DMS 273 (cell line): Measurements from ENCODE around the gene PDGFC.
A peak's percentile ranks its signal among the peaks of the same experiment; 100 is the strongest.
"Not testable (repeated sequence)": the region's sequence is repeated elsewhere in the genome, so short reads cannot be mapped to it uniquely, and the experiment has no call there.

Source experiments
- DNase-seq: peaks from one replicate; lab custom pipeline; 2025; ENCODE audit not compliant: unreplicated experiment; lab: John Stamatoyannopoulos, UW

Gene PDGFC

DNA sequence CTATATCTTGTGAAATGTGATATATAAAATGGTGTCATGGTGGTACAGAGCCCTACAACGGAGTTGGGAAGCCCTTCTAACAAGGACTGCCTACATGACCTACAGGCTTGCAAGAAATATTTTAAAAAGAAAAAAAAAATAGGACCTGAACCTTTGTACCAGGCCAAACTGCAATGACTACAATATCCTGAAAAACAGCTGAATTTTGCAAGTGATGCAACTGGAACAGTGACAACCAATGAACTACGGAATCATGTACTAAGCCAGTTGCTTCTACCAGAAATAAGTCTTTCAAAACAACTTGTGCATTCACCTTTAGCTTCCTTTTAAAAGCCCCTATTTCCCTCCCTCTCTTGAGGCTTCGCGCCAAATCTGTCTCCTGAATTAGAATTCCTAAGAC, 58.4 kb downstream of the PDGFC start:
- DNase-seq: no peak

DNA sequence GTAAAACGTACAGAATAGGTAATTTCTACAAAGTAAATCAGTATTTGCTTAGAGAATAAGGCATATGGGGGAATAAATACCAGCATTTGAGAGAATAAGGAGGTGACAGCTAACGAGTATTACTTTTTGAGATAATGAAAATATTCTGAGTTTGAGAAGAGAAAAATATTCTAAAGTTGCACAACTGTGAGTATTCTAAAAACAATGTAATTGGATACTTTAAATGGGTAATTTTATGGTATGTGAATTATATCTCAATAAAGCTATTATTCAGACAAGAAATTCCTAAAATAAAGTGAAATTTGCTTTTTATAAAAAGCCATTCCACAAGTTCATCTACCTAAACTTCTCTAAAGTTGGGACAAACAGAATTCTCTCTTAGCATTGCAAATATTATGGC, 62.6 kb downstream of the PDGFC start:
- DNase-seq: no peak

DNA sequence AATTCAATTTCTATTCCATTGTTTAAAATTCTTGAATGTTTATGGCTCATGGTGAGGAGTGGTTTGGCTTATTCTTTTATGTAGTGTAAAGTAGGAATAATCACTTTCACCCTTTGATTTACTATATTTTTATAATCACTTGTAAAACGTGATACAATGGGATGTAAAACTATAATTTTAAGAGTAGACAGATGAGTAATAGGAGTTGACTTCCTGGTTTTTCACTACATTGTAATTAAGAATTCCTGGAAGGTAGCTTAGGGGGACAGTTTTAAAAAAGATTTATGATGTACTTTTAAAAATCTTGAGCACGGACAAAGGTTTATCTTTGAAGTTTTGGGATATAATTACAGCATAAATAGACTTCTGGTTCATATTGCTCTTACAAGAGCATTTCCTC, 65.3 kb downstream of the PDGFC start:
- no peak for DNase-seq

DNA sequence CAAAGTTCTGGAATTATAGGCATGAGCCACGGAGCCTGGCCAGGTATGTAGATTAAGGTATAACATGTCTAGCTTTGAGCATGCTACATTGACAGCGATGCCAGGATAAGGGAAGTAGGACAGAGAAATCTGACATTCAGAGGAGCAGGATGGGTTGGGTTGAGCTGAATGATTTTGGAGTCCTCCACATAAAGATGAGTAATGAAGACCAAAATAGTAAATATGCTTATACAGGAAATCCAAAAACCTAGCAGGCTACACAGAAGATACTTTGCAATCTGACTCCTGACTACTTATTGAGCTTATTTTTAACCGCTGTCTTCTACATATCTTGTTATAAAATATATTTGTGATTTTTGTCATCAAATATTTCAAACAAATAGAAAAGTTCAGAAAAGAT, 69.7 kb downstream of the PDGFC start:
- DNase-seq: no peak

DNA sequence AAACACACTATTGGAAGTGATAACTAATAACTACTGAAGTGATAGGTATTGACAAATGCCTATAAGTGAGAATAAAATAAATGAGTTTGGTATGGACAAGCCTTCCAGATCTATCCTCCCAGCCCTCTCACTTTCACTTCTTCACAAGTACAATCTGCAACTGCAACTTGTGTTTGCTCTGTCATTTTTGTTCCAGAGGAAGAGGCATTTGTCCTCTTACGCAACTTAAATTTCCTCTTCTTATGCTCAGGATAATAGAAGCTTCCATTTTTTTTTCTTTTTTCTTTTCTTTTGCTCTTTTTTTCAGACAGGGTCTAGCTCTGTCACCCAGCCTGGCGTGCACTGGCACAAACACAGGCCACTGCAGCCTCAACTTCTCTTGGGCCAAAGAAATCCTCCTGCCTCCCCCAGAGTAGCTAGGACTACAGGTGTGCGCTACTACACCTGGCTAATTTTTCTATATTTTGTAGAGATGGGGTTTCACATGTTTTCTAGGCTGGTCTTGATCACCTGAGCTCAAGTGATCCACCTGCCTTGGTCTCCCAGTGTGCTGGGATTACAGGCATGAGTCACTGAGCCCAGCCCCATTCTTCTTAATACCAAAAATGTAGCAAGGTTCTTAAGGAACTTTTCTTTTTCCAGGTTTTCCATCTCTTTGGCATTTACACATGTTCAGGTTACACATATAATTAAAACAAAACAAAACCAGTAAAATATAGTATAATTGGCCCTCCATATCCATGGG, 73.1 kb downstream of the PDGFC start:
- no peak for DNase-seq

DNA sequence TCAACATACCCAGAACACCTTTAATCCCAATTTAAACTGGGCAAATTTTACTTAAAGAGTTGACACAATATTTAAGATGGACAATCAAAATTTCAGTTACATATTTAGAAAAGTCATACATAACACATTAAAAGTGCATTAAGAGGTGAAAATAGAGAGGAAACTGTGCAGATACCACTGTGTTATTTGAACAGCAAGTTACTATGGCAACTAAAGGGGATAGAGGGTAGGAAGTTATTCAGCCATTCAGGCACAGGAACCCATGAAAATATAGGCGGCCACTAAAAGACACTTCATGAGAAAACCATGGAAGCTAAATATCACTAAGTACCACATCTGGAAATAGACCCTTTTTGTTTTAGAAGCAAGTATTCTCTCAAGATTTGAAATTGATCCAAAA, 75.1 kb downstream of the PDGFC start:
- no peak for DNase-seq

DNA sequence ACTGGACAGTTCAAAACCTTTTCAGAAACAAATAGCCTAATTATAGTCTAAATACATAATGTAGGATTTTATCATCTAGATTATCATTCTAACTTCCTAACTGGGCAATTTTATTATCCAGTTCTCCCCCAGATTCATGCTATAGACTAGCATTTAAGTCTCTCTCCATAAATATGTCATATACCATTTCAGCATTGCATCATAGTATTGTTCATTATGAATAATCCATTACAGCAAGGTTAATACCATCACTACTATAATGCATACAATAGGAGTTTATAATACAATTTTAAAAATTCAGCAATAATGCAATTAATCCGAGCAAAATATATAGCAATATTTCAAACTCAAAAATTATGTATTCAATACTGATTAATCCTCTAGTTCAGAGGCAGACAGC, 77.4 kb downstream of the PDGFC start:
- no peak for DNase-seq

DNA sequence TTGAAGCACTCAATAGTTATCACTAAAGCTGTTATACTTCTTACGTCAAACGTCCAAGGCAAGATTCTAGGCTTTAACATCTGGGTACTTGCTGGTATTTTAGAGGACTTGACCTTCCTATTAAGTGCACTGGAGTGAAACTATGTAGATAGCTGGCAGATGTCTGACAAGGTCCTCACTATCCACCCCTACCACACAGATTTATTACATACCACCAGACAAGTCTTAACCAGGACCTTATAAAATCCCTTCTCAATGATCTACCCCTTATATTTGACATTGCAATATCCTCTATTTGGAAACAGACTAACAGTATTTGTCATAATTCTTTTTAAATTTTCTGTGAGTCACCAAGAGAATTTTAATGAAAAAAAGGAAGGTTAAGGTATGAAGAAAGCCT, 78.8 kb downstream of the PDGFC start:
- DNase-seq: peak; percentile 1

DNA sequence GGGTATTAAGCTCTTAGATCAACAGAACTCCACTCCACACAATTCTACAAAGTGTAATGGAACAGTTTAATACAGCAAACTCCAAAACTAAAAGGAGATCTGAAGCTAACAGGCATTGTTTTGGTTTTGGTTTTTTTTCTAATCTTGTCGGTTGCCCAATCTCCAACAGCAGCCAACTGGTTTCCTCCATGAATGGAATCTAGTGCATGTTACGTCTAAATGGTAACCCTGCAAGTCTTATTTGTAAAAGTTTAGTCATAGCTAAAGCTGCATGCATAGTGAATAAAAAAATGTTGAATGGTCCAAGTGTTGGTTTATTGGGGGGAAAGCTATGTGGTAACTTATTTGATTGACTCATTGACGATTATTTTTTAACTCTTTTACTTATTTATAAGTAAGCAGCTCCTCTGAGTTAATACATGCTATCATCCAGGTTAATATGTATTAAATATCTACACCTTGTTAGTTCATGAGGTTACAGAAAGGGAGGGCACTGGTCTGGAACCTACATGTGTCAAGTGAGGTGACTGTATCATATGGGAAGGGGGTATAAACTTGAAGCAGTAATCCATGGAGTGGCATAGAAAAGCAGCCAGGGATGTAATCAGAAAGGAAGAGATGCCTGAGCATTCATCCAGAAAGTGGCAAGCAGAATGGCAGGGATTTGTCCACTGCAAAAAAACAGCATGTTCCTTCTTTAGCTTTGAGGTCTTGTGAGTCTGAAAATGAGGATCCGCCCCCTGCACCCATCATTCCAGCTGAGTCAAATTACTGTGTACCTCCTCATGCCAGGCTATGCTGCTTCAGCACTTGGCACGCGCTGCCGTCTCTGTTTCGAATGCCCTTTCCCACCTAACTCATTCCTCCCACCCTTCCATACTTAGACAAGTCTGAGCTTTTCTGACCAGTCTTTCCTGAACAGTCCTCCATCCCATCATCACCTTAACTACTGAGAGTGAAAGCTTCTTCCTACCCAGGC, 81.7 kb downstream of the PDGFC start:
- no peak for DNase-seq

DNA sequence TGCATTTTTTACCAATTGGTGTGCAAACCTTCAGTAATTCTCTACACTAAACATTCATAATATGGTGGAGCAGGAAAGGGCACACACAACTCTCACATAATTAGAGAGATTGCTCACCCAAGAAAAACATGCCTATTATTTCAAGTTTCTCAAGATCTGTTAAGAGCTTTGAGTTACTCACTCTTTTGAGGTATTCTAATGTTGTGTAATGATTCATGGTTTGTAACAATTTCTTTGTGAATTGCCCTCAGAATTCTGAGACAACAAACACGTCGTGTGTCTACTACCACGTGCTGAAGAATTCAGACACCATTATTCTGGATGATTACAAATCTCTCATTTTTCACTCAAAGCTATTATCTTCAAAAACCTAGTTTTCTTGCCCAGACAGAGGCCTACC, 82.8 kb downstream of the PDGFC start:
- DNase-seq: no peak

DNA sequence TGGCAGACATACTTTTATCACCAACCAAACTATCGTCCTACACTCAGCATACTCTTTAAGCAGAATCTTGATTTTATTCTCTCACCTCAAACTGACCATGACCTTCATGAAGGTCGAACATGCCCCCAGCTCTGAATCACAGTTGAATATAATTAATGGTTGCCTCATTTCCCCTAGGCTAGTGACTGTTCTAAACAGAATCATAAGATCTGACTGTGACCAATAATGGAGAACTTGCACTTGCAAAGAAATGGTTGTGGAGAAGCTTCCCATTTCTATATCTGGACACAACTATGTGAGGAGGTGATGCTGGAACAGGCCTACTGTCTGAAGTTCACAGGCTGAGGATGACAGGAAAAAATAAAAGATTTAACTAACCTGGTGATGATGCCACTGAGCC, 85.1 kb downstream of the PDGFC start:
- no peak for DNase-seq

DNA sequence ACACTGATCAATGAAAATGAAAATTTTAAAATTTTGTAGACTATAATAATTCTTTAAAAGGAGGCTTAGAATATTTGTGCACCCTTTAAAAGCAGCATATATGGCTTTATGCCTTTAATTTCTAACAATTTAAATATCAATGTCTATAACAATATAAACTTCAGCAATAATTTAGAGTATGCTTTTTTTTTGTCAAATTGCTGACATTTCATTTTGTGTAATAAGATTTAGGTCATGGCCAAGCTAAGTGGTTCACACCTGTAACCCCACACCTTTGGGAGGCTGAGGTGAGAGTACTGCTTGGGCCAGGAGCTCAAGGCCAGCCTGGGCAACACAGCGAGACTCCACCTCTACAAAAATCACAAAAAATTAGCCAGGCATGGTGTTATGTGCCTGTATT, 86.2 kb downstream of the PDGFC start:
- DNase-seq: no peak

DNA sequence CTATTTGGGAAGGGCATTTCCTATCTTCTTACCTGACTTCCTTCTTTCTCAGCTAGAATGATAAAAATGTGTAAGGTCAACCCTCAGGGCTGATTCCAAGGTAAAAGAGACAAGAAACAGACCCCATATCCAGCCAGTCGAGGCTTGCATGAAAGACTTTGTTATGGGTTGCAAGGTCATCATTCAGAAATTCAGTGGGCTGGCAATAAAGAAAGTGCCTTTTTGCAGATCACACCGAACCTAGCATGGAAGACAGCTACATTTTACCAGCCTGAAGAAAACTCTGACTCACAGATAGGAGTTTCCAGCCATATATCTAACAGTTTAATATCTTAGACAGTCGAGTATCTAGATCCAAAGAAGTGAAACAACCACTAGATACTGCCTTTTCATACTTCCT, 87.4 kb downstream of the PDGFC start:
- no peak for DNase-seq

DNA sequence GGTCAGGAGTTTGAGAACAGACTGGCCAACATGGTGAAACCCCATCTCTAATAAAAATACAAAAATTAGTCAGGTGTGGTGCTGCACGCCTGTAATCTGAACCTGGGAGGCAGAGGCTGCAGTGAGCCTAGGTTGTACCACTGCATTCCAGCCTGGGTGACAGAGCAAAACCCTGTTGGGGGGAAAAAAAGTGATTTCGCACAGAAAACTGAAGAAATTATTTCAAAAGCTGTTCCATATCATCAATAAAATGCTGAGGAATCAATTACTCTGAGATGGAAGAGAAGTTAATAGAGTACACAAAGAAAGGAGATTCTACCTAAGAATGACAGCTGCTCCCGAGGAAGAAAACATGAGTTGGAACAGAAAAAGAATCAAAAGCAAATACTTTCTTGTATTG, 95.9 kb downstream of the PDGFC start:
- DNase-seq: no peak

DNA sequence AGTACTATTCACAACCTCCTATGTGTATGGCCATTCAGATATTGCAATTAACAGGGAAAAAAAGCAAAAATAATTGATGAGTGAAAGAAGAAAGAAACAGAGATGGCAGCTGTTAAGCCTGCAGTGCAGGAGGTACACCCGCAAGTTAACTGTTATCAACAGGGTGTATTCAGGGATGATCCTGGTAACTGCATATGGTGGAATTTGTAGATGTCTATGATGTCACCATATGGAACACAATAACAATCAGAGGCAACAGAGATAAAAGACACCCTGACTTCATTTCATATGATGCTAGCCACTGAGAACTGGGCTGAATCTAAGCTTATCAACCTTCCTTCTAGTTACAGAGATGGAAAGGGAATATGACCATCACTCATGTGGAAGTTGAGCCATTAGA, 96.5 kb downstream of the PDGFC start:
- no peak for DNase-seq

DNA sequence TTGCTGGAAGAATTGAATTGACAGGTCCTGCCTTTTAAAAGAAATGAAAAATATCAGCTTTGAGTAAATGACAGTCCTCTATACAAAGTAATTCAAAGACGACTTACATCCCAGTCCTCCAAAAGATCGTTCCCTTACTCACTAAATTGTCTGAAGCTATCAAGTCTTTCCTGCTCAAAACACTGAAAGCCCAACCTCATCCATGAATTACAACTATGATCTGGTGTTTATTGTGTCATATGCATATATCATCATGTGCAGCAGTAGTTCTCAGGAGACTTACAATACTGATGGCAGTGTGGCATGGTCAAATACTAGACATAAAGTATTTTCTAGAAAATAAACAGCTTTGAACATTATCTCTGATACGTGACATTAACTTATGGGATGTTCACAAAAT, 97.8 kb downstream of the PDGFC start:
- DNase-seq: no peak

DNA sequence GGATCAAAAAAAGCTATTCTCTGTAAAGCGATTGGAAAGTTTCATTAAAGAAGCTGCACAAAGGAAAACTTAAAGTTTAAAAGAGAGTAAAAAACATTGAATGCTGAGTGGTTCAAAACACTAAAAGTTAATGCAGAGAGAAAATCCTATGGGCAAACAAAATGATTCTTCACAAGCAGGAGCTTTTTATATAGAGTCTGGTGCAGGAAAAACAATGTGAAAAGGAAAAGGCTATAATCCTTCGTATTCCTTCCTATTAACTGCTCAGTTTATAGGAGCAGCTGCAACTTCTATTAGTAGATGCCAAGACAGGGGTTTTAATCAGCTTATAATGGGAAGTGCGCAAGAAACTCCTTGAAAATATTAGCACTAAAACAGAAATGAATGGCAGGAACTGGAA, 100.7 kb downstream of the PDGFC start:
- DNase-seq: no peak

DNA sequence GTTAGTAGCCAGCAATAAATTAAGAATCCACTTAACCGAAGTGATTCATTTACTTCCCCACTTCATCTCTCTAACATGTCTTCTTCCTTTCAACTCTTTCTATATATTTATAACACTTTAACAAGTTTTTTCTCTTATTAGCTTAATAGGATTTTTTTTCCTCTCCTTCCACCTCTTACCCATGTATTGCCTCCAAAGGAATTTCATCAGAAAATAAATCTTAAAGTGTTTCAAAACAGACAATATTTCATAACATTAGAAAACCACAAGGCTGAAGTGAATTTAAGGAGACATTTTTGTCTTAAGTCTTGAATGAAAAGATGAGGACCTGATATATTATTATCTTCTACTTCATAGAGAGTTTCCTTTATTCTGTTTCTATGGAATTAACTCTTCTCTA, 101.5 kb downstream of the PDGFC start:
- DNase-seq: no peak

DNA sequence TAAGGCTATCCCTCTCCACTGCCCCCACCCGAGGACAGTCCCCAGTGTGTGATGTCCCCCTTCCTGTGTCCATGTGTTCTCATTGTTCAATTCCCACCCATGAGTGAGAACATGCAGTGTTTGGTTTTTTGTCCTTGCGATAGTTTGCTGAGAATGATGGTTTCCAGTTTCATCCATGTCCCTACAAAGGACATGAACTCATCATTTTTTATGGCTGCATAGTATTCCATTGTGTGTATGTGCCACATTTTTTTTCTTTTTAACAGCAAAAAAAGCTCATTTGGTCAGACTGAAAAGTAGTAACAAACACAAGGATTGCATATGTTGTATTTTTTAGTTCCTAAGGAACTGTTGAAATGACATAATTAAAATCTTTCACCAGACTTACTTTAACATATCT, 105.5 kb downstream of the PDGFC start:
- DNase-seq: not testable (repeated sequence)

DNA sequence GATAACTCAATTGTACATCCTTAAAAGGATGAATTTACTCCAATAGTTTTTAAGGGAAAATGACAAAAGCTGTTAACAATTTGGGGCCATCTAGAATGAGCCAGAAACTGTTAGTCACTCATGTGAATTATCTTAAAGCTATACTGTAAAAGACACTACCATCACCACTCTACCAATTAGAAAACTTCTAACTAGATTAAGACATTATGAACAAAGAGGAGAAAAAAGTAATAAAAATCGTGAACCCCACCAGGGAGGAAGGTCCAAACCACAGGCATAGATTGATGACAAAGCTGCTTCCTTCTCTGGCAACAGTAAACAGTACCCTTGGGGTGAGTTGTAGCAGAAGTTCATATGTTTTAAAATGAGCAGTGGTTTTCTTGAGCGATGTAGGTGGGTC, 106.1 kb downstream of the PDGFC start:
- DNase-seq: no peak

DNA sequence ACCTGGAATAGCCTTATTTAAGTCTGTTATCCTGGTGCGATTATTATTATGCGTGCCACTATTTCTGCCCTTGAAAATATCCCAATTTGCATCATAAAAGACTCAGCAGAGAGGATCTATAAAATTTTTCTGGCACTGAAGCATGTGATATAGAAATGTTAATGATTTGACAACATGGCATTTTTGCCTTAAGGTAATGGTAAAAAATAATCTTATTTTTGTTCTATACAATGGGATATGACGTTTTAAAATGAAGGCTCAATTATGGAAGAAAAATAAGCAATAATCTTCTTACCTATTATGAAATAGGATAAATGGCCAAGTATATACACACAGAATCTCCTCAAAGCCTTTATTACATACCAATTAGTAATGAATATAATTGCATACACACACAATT, 113.5 kb downstream of the PDGFC start:
- no peak for DNase-seq

DNA sequence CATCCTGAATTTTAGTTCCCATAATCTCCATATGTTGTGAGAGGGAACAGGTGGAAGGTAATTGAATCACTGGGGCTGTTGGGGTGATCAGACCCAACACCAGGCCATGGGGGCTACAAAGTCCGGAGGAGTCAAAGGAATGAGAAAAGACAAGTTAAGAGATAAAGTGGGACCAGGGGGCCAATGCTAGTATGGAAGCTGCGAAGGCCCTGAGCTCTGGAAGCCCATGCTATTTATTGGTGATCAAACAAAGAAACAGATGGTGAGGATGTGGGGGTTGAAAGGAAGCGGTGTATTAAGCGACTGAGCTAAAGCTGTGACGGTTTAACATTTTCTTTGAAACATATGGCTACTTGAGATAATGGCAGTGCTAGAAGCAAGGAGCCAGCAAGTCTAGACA, 132.8 kb downstream of the PDGFC start:
- peak; percentile 63 for DNase-seq
